Adrenal gland (tissue), 12 donors: ENCODE data around the gene TNFRSF17. TPM values are rescaled to one million over a fixed set of nuclear protein-coding genes. Genes with fewer than 3 reads are reported as not detected.
"Not testable (repeated sequence)": the region's sequence is repeated elsewhere in the genome, so short reads cannot be mapped to it uniquely, and the experiment has no call there.

Experiments
- DNase-seq, 7 donors: peaks; one replicate each; pipeline ENCODE4 v3.0.0-alpha.2; 2019 to 2020
- H3K27ac ChIP-seq, 5 donors: fragments of 200-600 bp; sonication (generic) in 4 of 5; 1 replicate in 3 of 5; 2 replicates in 2 of 5; pipeline versions ENCODE4 v1.5.1 to v1.8.0; 2016 to 2020; ENCODE audit warnings: mild to moderate bottlenecking in 1 of 5
- H3K27me3 ChIP-seq: fragments of 200-600 bp; 2 replicates; pipeline ENCODE4 v1.8.0; 2021
- H3K36me3 ChIP-seq, 2 donors: fragments of 200-600 bp; replicated peaks in 1 of 2; 1 replicate in 1 of 2; 2 replicates in 1 of 2; pipeline versions ENCODE4 v1.5.1 to v1.8.0; 2018 to 2022
- H3K4me1 ChIP-seq, 2 donors: fragments of 200-600 bp; replicated peaks in 1 of 2; 1 replicate in 1 of 2; 2 replicates in 1 of 2; pipeline versions ENCODE4 v1.5.1 to v1.8.0; 2018 to 2021
- H3K4me3 ChIP-seq, 4 donors: fragments of 200-600 bp; sonication (generic) in 3 of 4; one replicate each; pipeline ENCODE4 v1.5.1; 2016 to 2018
- H3K9me3 ChIP-seq, 3 donors: fragments of 200-600 bp; sonication (generic) in 1 of 3; replicated peaks in 1 of 3; 1 replicate in 2 of 3; 2 replicates in 1 of 3; pipeline versions ENCODE4 v1.5.1 to v1.8.0; 2016 to 2021
- CTCF ChIP-seq, 6 experiments: fragments of 450-650 bp in 4 of 6; fragments of 200-600 bp in 2 of 6; sonication (generic) in 1 of 6; IDR thresholded peaks; 1 replicate in 5 of 6; 2 replicates in 1 of 6; pipeline versions ENCODE4 v1.5.1 to v1.8.0; 2016 to 2021; ENCODE audit warnings: antibody characterized with exemption in 6 of 6, mild to moderate bottlenecking in 2 of 6, moderate library complexity in 1 of 6
- POLR2A ChIP-seq, 2 donors: fragments of 450-650 bp; IDR thresholded peaks; one replicate each; pipeline ENCODE4 v1.6.1; 2017; ENCODE audit warnings: antibody characterized with exemption in 2 of 2, mild to moderate bottlenecking in 2 of 2, moderate library complexity in 1 of 2
- WGBS, 4 donors: extraction: QIAGEN DNeasy Blood & Tissue Kit in 2 of 4; methylation state at CpG; one replicate each; pipeline versions ENCODE4 v1.1.5 to v1.1.7; 2013 to 2017; 5-methylcytosine and 5-hydroxymethylcytosine counted together
- intact Hi-C, 2 donors: fragments of 100-400 bp; cut with DNase I; formaldehyde crosslinking; loops; one replicate each; pipeline versions ENCODE4 v1.14.1 to v1.15.0; 2022 to 2023
- polyA plus RNA-seq, 3 donors: library from polyadenylated mRNA; stranded (reverse); fragments of 200-250 nt in 2 of 3; fragments of 350-450 nt in 1 of 3; fragmentation: Illumina TruSeq in 1 of 3; extraction: RNeasy Lipid Tissue Mini Kit (QIAGEN cat#74804) in 1 of 3; gene quantifications; one replicate each; pipeline ENCODE4 v1.2.3, GENCODE V29; 2013 to 2014
- total RNA-seq, 9 donors: library from RNA; depleted of rRNA in 4 of 9; stranded (reverse); fragments of >200 nt in 4 of 9; fragments of 120-200 nt in 1 of 9; fragmentation: NEBNext Ultra II Directional in 1 of 9; extraction: Animal tissue kit (Norgen Biotek cat#: 25700) in 1 of 9; gene quantifications; one replicate each; pipeline versions ENCODE4 v1.1.0 to v1.2.4, GENCODE V29; 2013 to 2023
- donor health status: healthy with polysubstance abuse.
- donor health status: Bipolar disorder and iron deficiency.
- donor health status: DM: yes; HTN: yes; CAD: no.
- donor health status: DM: no; HTN: no; CAD: no.
- donor health status: DM: no; HTN: no; CAD: no.
- donor health status: DM: yes; HTN: yes; CAD: no.

Gene TNFRSF17
- total and polyA plus RNA-seq, 12 donors = 0.13 to 0.84 TPM; not detected in 10

DNA sequence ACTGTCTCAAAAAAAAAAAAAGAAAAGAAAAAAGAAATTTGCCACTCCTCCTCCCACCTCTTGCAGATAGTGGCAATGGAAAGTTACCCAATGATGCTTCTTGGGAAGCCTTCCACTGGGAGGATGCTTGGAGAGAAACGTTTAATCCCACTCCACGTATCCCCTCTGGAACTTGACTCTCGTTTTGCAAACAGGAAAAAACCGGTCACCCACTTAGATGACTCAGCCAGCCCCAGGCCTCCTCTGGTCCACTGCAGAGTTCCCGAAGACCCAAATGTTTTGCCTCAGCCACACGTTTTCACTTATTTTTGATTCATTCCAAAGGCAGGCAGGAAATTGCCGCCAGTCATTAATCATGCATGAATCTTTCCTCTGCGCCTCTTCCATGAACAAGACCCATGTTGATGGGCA, 9.3 kb upstream of the TNFRSF17 start:
- DNase-seq = no peak
- H3K36me3 ChIP-seq = no peaks in the 10 kb centered on the region
- WGBS, 4 donors = 46 to 78% (median 57%) methylated on average over 8 of the region's 8 CpGs
- no peak overlapping the region for H3K27ac ChIP-seq
- no peaks in the 10 kb centered on the region for H3K4me1 ChIP-seq
- TF ChIP-seq CTCF (IDR thresholded peaks at IDR 0.05) (no peak), POLR2A (IDR thresholded peaks at IDR 0.05) (no peak)
- H3K27me3 ChIP-seq = no peaks in the 10 kb centered on the region
- H3K9me3 ChIP-seq = no peaks in the 10 kb centered on the region
- no peak overlapping the region for H3K4me3 ChIP-seq
- intact Hi-C loops = no loop called here

- intact Hi-C loops = no loop called here
- Histone ChIP-seq H3K9me3 (no peaks in the 10 kb centered on the region), H3K4me3 (no peak overlapping the region), H3K27me3 (no peaks in the 10 kb centered on the region), H3K4me1 (no peaks in the 10 kb centered on the region), H3K36me3 (no peaks in the 10 kb centered on the region), H3K27ac (no peak overlapping the region)
- no peak for DNase-seq
- WGBS, 4 donors = 89 to 96% (median 94%) methylated on average over 2 of the region's 2 CpGs
- TF ChIP-seq CTCF (IDR thresholded peaks at IDR 0.05) (no peak), POLR2A (IDR thresholded peaks at IDR 0.05) (no peak)
Observed at GRCh38 chr16:11956558-11956957, 8.5 kb upstream of the TNFRSF17 start.

- intact Hi-C loops = no loop called here
- Histone ChIP-seq H3K36me3 (no peaks in the 10 kb centered on the region), H3K4me3 (no peak overlapping the region), H3K27ac (no peak overlapping the region), H3K4me1 (no peaks in the 10 kb centered on the region), H3K27me3 (no peaks in the 10 kb centered on the region), H3K9me3 (no peaks in the 10 kb centered on the region)
- TF ChIP-seq POLR2A (IDR thresholded peaks at IDR 0.05) = no peak
- TF ChIP-seq CTCF (IDR thresholded peaks at IDR 0.05) = no peak
- 82 to 94% (median 88%) methylated on average over 10 of the region's 10 CpGs for WGBS, 4 donors
- DNase-seq = no peak
Observed at GRCh38 chr16:11957591-11958395, 7.2 kb upstream of the TNFRSF17 start.

GRCh38 chr16:11962457-11962856, 2.6 kb upstream of the TNFRSF17 start:
- DNase-seq, intact Hi-C loops: not testable (repeated sequence)

GRCh38 chr16:11962978-11963377, 2.0 kb upstream of the TNFRSF17 start:
- DNase-seq, H3K4me3 ChIP-seq, H3K36me3 ChIP-seq, H3K27ac ChIP-seq, H3K4me1 ChIP-seq, H3K9me3 ChIP-seq, intact Hi-C loops, H3K27me3 ChIP-seq: not testable (repeated sequence)
- WGBS, 4 donors = 87 to 95% (median 91%) methylated on average over 11 of the region's 11 CpGs

More at GRCh38 chr16:11962457-11962856, 2.6 kb upstream of the TNFRSF17 start:
- H3K4me3 ChIP-seq, H3K4me1 ChIP-seq, H3K27me3 ChIP-seq, H3K9me3 ChIP-seq, H3K27ac ChIP-seq, H3K36me3 ChIP-seq: not testable (repeated sequence)
- 71 to 91% (median 88%) methylated on average over 5 of the region's 5 CpGs for WGBS, 4 donors
